Measurements from ENCODE around the gene MGAT4B.

- TF ChIP-seq CTCF (IDR thresholded peaks at IDR 0.05) (no peak), POLR2A (IDR thresholded peaks at IDR 0.05) (no peak), POLR2AphosphoS5 (IDR thresholded peaks at IDR 0.05) (no peak)
Measured at GRCh38 chr5:179759581-179760551, 46.8 kb downstream of the MGAT4B start.
